GM18517 (cell line): ENCODE results near the gene C19orf85.

ENCODE experiments used
- ATAC-seq: cut with Tn5 transposase; IDR thresholded peaks from one replicate; pipeline ENCODE4 v1.9.1; 2021; ENCODE audit warnings: mild to moderate bottlenecking, moderate library complexity; ENCODE audit not compliant: unreplicated experiment

The C19orf85 gene

GRCh38 chr19:55478364-55478763 is 13.8 kb upstream of the C19orf85 start:
- ATAC-seq = no peak

- no peak for ATAC-seq
Measured at GRCh38 chr19:55477905-55478304, 13.4 kb upstream of the C19orf85 start.

GRCh38 chr19:55476100-55476775 is 11.7 kb upstream of the C19orf85 start, which contains the start of gene ZNF628:
ZNF628 (plus strand) TSS chr19:55476617; CDS start chr19:55479911, 3,294 bp downstream.
- ATAC-seq = peak; percentile 79

GRCh38 chr19:55474269-55475265 is 10.0 kb upstream of the C19orf85 start:
- ATAC-seq = no peak

- ATAC-seq = no peak
Measured at GRCh38 chr19:55473225-55474012, 8.9 kb upstream of the C19orf85 start.

GRCh38 chr19:55472463-55472862 is 7.9 kb upstream of the C19orf85 start:
- ATAC-seq = no peak

GRCh38 chr19:55471266-55471665 is 6.7 kb upstream of the C19orf85 start:
- no peak for ATAC-seq

GRCh38 chr19:55468054-55468393 is 3.5 kb upstream of the C19orf85 start:
- no peak for ATAC-seq

- no peak for ATAC-seq
Measured at GRCh38 chr19:55467236-55468053, 2.9 kb upstream of the C19orf85 start.

- no peak for ATAC-seq
Measured at GRCh38 chr19:55466241-55466614, 1.7 kb upstream of the C19orf85 start.

GRCh38 chr19:55465460-55466240 is 1.1 kb upstream of the C19orf85 start:
- ATAC-seq = no peak

- ATAC-seq = no peak
Measured at GRCh38 chr19:55464039-55464661, 401 bp downstream of the C19orf85 start.

- ATAC-seq = no peak
Measured at GRCh38 chr19:55463583-55464031, 944 bp downstream of the C19orf85 start.

GRCh38 chr19:55462722-55463121 is 1.8 kb downstream of the C19orf85 start:
- ATAC-seq = no peak

- ATAC-seq = no peak
Measured at GRCh38 chr19:55461974-55462626, 2.5 kb downstream of the C19orf85 start.

- peak; percentile 95 for ATAC-seq
Measured at GRCh38 chr19:55461259-55461973, 3.1 kb downstream of the C19orf85 start, which contains the start of gene ISOC2. ISOC2 (minus strand) TSS chr19:55461642; CDS start chr19:55456486, 5,156 bp downstream.

GRCh38 chr19:55460670-55461258 is 3.8 kb downstream of the C19orf85 start:
- ATAC-seq = no peak
